Mucosa of descending colon (tissue), 3 donors: ENCODE results near the gene ASXL3. TPM values are rescaled to one million over a fixed set of nuclear protein-coding genes. Genes with fewer than 3 reads are reported as not detected.
A peak's percentile ranks its signal among the peaks of the same experiment; 100 is the strongest.

Experiments
- ATAC-seq: fragments of 200-7000 bp; cut with Tn5 transposase; one replicate; pipeline ENCODE4 v1.9.1; 2020; ENCODE audit warnings: mild to moderate bottlenecking, moderate library complexity
- DNase-seq, 3 donors: peaks; one replicate each; pipeline ENCODE4 v3.0.0-alpha.2; 2020
- H3K36me3 ChIP-seq: fragments of 200-600 bp; one replicate; pipeline ENCODE4 v1.8.0; 2021; ENCODE audit warnings: low read depth, mild to moderate bottlenecking
- H3K4me1 ChIP-seq: fragments of 200-600 bp; one replicate; pipeline ENCODE4 v1.8.0; 2021; ENCODE audit warnings: low read depth, mild to moderate bottlenecking
- H3K4me3 ChIP-seq: fragments of 200-600 bp; one replicate; pipeline ENCODE4 v1.8.0; 2021; ENCODE audit warnings: mild to moderate bottlenecking
- H3K9me3 ChIP-seq: fragments of 200-600 bp; one replicate; pipeline ENCODE4 v1.8.0; 2021; ENCODE audit warnings: mild to moderate bottlenecking
- intact Hi-C, 2 donors: fragments of 100-400 bp; cut with DNase I in 1 of 2; cut with micrococcal nuclease in 1 of 2; formaldehyde crosslinking; loops; one replicate each; pipeline versions ENCODE4 v1.11.0 to v1.11.1; 2022; cut with DNase I, micrococcal nuclease
- total RNA-seq, 3 donors: library from RNA; stranded (reverse); fragmentation: NEBNext Ultra II Directional in 2 of 3; extraction: Animal tissue kit (Norgen Biotek cat#: 25700) in 2 of 3; gene quantifications; one replicate each; pipeline versions ENCODE4 v1.2.1 to v1.2.4, GENCODE V29; 2021 to 2023
- TF ChIP-seq, protein P1 (sequence below): fragments of 200-600 bp; IDR thresholded peaks from one replicate; pipeline ENCODE4 v1.8.0; 2022; ENCODE audit warnings: antibody characterized with exemption, mild to moderate bottlenecking
- donor health status: DM: no; HTN: no; CAD: no; lungs with moderate emphysema.
- donor health status: DM: no; HTN: no; CAD: no.
- donor health status: DM: no; HTN: yes; CAD: no.

Gene ASXL3
- total RNA-seq, 3 donors from 2014 or later, result 2.4 to 8.5 (median 4.0) TPM

DNA sequence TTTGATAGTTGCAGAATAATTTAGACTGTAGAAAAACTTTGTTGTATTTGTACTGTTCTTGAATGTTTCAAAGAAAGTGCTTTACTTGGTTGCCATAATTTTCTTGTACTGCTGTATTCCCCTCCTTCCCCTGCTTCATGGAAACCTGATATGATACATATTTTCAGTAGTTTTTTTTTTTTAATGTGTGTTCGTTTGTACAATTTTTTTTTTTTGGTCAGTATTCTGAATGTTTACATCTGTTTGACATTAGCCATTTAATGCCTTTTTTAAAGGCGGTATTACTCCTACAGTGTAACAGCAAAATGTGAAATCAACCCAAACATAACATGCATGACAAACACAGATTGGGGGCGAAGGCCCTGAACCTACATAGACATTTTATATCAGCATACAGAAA lies 172.3 kb downstream of the ASXL3 start:
- no peak for ATAC-seq
- intact Hi-C loops, result no loop called here

GRCh38 chr18:33751613-33752221 lies 173.7 kb downstream of the ASXL3 start:
- intact Hi-C loops, result no loop called here
- no peak for DNase-seq
- TF ChIP-seq, protein P1, sequence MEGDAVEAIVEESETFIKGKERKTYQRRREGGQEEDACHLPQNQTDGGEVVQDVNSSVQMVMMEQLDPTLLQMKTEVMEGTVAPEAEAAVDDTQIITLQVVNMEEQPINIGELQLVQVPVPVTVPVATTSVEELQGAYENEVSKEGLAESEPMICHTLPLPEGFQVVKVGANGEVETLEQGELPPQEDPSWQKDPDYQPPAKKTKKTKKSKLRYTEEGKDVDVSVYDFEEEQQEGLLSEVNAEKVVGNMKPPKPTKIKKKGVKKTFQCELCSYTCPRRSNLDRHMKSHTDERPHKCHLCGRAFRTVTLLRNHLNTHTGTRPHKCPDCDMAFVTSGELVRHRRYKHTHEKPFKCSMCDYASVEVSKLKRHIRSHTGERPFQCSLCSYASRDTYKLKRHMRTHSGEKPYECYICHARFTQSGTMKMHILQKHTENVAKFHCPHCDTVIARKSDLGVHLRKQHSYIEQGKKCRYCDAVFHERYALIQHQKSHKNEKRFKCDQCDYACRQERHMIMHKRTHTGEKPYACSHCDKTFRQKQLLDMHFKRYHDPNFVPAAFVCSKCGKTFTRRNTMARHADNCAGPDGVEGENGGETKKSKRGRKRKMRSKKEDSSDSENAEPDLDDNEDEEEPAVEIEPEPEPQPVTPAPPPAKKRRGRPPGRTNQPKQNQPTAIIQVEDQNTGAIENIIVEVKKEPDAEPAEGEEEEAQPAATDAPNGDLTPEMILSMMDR, result no peak
- Histone ChIP-seq H3K36me3 (no peaks in the 10 kb centered on the region), H3K4me1 (peaks cover 4% of the 10 kb centered on the region), H3K9me3 (no peaks in the 10 kb centered on the region), H3K4me3 (no peak overlapping the region)
- ATAC-seq, result no peak

More for the DNA sequence above, 172.3 kb downstream of the ASXL3 start:
- Histone ChIP-seq H3K4me3 (no peak overlapping the region), H3K36me3 (no peaks in the 10 kb centered on the region), H3K9me3 (no peaks in the 10 kb centered on the region), H3K4me1 (no peaks in the 10 kb centered on the region)
- no peak for DNase-seq
- TF ChIP-seq, protein P1, result no peak

DNA sequence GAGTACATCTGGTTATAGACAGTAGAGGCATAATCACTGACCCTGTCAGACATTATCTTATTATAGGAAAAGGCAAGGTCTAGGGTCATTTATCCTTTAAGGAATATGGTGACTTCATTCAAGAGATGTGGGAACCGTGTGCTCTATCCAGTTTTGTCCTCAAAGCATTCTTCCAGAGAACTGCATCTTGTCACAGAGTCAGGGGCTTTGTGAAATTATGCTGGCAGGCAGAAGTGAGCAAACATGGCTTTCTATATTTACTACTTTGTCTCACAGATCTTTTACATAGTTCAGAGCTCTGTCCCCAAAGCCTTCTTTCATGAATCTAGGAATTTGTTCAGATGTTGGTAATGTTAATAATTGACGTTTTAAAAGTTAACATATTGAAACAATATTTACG lies 177.4 kb downstream of the ASXL3 start:
- TF ChIP-seq, protein P1, result no peak
- intact Hi-C loops, result no loop called here
- no peak overlapping the region for H3K4me3 ChIP-seq
- ATAC-seq (no peak), DNase-seq (no peak)
- no peaks in the 10 kb centered on the region for H3K36me3 ChIP-seq
- H3K4me1 ChIP-seq, result peaks cover 4% of the 10 kb centered on the region
- H3K9me3 ChIP-seq, result no peaks in the 10 kb centered on the region

GRCh38 chr18:33755931-33756560 lies 178.0 kb downstream of the ASXL3 start:
- Histone ChIP-seq H3K36me3 (no peaks in the 10 kb centered on the region), H3K4me1 (peaks cover 4% of the 10 kb centered on the region), H3K9me3 (no peaks in the 10 kb centered on the region), H3K4me3 (no peak overlapping the region)
- DNase-seq, result peak in 1 of 3 donors; percentile 36
- TF ChIP-seq, protein P1, result no peak
- intact Hi-C loops, result no loop called here
- peak; percentile 92 for ATAC-seq

- H3K9me3 ChIP-seq, result no peaks in the 10 kb centered on the region
- no peak overlapping the region for H3K4me3 ChIP-seq
- H3K36me3 ChIP-seq, result no peaks in the 10 kb centered on the region
- intact Hi-C loops, result no loop called here
- ATAC-seq (no peak), DNase-seq (no peak)
- TF ChIP-seq, protein P1, result no peak
- peaks cover 4% of the 10 kb centered on the region for H3K4me1 ChIP-seq
These were observed 179.0 kb downstream of the ASXL3 start for GRCh38 chr18:33757037-33757436.
